HepG2 (cell line): ENCODE results near the gene CHMP6.

ENCODE experiments used
- ARHGAP35 ChIP-seq: sonication (generic); formaldehyde crosslinking; IDR thresholded peaks from 2 replicates; pipeline ENCODE4 v1.9.0; 2022; ENCODE audit warnings: mild to moderate bottlenecking, inconsistent platforms, moderate library complexity, missing genetic modification reagents, borderline replicate concordance
- ASH2L ChIP-seq: fragments of 300-600, 200-600 bp; sonication (generic); IDR thresholded peaks from 2 replicates; pipeline ENCODE4 v1.7.0; 2017; ENCODE audit warnings: low read depth, mild to moderate bottlenecking, moderate library complexity, mixed read lengths, low read length; ENCODE audit not compliant: insufficient read length
- KLF15 ChIP-seq: sonication (generic); formaldehyde crosslinking; IDR thresholded peaks from 2 replicates; pipeline ENCODE4 v1.8.1; 2023; ENCODE audit warnings: borderline replicate concordance, mild to moderate bottlenecking, inconsistent platforms, missing genetic modification reagents, mixed read lengths
- NCOR1 ChIP-seq: fragments of 200-600 bp; sonication (generic); IDR thresholded peaks from 2 replicates; pipeline ENCODE4 v1.7.0; 2017; ENCODE audit warnings: antibody characterized with exemption, low read length, borderline replicate concordance
- PAX8 ChIP-seq: sonication (generic); formaldehyde crosslinking; IDR thresholded peaks from 2 replicates; pipeline ENCODE4 v1.8.0; 2022; ENCODE audit warnings: mild to moderate bottlenecking, missing genetic modification reagents, borderline replicate concordance
- REST ChIP-seq, 2 experiments: IDR thresholded peaks; 2 replicates each; pipeline ENCODE4 v1.6.1; 2011 to 2012; ENCODE audit warnings: low read length in 2 of 2, borderline replicate concordance in 1 of 2, low read depth in 1 of 2, mild to moderate bottlenecking in 1 of 2, moderate library complexity in 1 of 2
- RNF2 ChIP-seq: fragments of 450-650 bp; conservative IDR thresholded peaks from 2 replicates; pipeline ENCODE4 v1.6.1; 2016; ENCODE audit warnings: low read depth
- ZNF318 ChIP-seq: sonication (generic); formaldehyde crosslinking; IDR thresholded peaks from 2 replicates; pipeline ENCODE4 v1.4.0; 2020; ENCODE audit warnings: mild to moderate bottlenecking, missing genetic modification reagents
- ZNF383 ChIP-seq: sonication (generic); formaldehyde crosslinking; IDR thresholded peaks from 2 replicates; pipeline ENCODE4 v1.4.0; 2020; ENCODE audit warnings: missing genetic modification reagents, mild to moderate bottlenecking, borderline replicate concordance
- ZNF552 ChIP-seq: sonication (generic); formaldehyde crosslinking; IDR thresholded peaks from 2 replicates; pipeline ENCODE4 v1.9.0; 2022; ENCODE audit warnings: missing genetic modification reagents, mild to moderate bottlenecking, borderline replicate concordance
- ZNF792 ChIP-seq: IDR thresholded peaks from 2 replicates; pipeline ENCODE4 v1.6.1; 2016
- TF ChIP-seq, protein P1 (sequence below): sonication (generic); formaldehyde crosslinking; IDR thresholded peaks from 2 replicates; pipeline ENCODE4 v1.9.0; 2021; ENCODE audit warnings: missing genetic modification reagents, borderline replicate concordance
- TF ChIP-seq, protein P2 (sequence below): sonication (generic); formaldehyde crosslinking; IDR thresholded peaks from 2 replicates; pipeline ENCODE4 v1.5.0; 2020; ENCODE audit warnings: mild to moderate bottlenecking, missing genetic modification reagents, moderate library complexity
- TF ChIP-seq, protein P3 (sequence below): sonication (generic); formaldehyde crosslinking; IDR thresholded peaks from 2 replicates; pipeline ENCODE4 v1.8.1; 2022; ENCODE audit warnings: mild to moderate bottlenecking, missing genetic modification reagents

DNA sequence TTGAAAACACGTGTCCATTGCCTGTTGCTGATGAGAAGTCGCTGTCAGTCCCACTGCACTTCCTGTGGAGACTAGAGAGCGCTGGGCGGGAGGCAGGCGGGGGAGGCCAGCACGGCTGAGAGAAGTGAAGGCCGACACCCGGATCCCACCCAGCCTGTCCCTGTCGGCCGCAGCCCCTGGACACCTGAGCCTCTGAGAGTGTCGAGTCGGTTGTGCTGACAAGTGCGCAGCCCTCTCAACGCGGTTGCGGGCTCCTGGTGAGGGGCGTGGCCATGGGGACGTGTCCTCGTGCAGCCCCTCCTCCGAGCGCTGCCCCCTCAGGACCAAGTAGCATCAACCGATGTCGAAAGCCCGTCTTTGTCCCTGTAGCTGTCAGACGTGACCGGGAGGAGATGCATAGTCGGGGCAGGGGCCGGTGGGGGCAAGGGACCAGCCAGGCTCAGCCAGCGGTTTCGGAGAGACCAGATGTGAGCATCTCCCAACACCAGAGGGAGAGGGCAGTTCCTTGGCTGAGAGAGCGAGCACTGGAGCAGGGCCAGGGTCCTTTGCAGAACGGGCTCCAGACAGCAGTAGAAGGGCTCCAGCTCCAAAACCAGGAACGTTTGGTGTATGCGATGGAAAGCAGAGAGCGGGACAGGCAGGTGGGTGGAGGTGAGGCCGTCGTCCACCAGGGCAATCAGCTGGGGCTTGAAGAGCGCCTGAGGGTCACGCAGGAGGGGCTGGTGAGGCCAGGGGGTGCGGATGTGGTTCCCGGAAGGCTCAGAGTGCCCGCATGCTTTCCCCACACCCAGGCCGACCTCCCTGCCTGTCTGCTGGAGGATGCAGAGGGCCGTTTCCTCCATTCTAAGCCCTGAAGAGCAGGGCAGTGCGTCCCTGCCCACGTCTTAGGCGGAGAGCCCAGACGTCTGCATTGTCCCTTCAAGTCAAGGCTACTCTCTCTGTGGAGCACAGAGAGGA lies 43.3 kb upstream of the CHMP6 start:
- TF ChIP-seq, protein P1, sequence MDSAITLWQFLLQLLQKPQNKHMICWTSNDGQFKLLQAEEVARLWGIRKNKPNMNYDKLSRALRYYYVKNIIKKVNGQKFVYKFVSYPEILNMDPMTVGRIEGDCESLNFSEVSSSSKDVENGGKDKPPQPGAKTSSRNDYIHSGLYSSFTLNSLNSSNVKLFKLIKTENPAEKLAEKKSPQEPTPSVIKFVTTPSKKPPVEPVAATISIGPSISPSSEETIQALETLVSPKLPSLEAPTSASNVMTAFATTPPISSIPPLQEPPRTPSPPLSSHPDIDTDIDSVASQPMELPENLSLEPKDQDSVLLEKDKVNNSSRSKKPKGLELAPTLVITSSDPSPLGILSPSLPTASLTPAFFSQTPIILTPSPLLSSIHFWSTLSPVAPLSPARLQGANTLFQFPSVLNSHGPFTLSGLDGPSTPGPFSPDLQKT (CRISPR knock-in tag), result no peak
- TF ChIP-seq, protein P2, sequence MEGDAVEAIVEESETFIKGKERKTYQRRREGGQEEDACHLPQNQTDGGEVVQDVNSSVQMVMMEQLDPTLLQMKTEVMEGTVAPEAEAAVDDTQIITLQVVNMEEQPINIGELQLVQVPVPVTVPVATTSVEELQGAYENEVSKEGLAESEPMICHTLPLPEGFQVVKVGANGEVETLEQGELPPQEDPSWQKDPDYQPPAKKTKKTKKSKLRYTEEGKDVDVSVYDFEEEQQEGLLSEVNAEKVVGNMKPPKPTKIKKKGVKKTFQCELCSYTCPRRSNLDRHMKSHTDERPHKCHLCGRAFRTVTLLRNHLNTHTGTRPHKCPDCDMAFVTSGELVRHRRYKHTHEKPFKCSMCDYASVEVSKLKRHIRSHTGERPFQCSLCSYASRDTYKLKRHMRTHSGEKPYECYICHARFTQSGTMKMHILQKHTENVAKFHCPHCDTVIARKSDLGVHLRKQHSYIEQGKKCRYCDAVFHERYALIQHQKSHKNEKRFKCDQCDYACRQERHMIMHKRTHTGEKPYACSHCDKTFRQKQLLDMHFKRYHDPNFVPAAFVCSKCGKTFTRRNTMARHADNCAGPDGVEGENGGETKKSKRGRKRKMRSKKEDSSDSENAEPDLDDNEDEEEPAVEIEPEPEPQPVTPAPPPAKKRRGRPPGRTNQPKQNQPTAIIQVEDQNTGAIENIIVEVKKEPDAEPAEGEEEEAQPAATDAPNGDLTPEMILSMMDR (CRISPR knock-in tag), result no peak
- TF ChIP-seq PAX8 (CRISPR knock-in tag) (no peak), ZNF552 (CRISPR knock-in tag) (no peak), ZNF383 (CRISPR knock-in tag) (no peak), ASH2L (no peak), ZNF318 (CRISPR knock-in tag) (no peak), RNF2 (no peak), REST (IDR thresholded peaks at IDR 0.05; ENCODE audit: borderline replicate concordance in 1 of 2, low read depth in 1 of 2, low read length in 2 of 2) (no peak), ARHGAP35 (CRISPR knock-in tag) (no peak), KLF15 (no peak), NCOR1 (no peak), ZNF792 (CRISPR knock-in tag) (no peak)
- TF ChIP-seq, protein P3, sequence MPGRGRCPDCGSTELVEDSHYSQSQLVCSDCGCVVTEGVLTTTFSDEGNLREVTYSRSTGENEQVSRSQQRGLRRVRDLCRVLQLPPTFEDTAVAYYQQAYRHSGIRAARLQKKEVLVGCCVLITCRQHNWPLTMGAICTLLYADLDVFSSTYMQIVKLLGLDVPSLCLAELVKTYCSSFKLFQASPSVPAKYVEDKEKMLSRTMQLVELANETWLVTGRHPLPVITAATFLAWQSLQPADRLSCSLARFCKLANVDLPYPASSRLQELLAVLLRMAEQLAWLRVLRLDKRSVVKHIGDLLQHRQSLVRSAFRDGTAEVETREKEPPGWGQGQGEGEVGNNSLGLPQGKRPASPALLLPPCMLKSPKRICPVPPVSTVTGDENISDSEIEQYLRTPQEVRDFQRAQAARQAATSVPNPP (CRISPR knock-in tag), result no peak
